Thoracic aorta (tissue), 2 donors: Measurements from ENCODE around the gene UBE2Q1. TPM values are rescaled to one million over a fixed set of nuclear protein-coding genes. Genes with fewer than 3 reads are reported as not detected.

Experiments used
- ATAC-seq: fragments of 150-250 bp; one replicate; pipeline ENCODE4 v1.8.0; 2017; ENCODE audit warnings: low read depth; ENCODE audit not compliant: insufficient number of reproducible peaks, low FRiP score
- DNase-seq: peaks from one replicate; pipeline ENCODE4 v3.0.0-alpha.2; 2020; ENCODE audit warnings: low spot score
- H3K27ac ChIP-seq, 2 donors: fragments of 200-600 bp; sonication (generic); 1 replicate in 1 of 2; 2 replicates in 1 of 2; pipeline ENCODE4 v1.5.1; 2016; ENCODE audit warnings: mild to moderate bottlenecking in 2 of 2, moderate library complexity in 2 of 2
- H3K27me3 ChIP-seq: fragments of 200-600 bp; sonication (generic); replicated peaks from 2 replicates; pipeline ENCODE4 v1.6.0; 2016; ENCODE audit warnings: mild to moderate bottlenecking; ENCODE audit not compliant: insufficient read depth
- H3K36me3 ChIP-seq: fragments of 200-600 bp; sonication (generic); one replicate; pipeline ENCODE4 v1.5.1; 2016
- H3K4me1 ChIP-seq, 2 donors: fragments of 200-600 bp; sonication (generic); 1 replicate in 1 of 2; 2 replicates in 1 of 2; pipeline versions ENCODE4 v1.5.1 to v1.6.0; 2016; ENCODE audit warnings: low read depth in 2 of 2, mild to moderate bottlenecking in 1 of 2; ENCODE audit not compliant: control insufficient read depth in 1 of 2
- H3K4me3 ChIP-seq: fragments of 200-600 bp; sonication (generic); 2 replicates; pipeline ENCODE4 v1.5.1; 2016; ENCODE audit warnings: mild to moderate bottlenecking
- H3K9me3 ChIP-seq: fragments of 200-600 bp; sonication (generic); 2 replicates; pipeline ENCODE4 v1.5.1; 2016
- total RNA-seq, 2 donors: library from RNA; depleted of rRNA; stranded (reverse); fragments of >200 nt; gene quantifications; one replicate each; pipeline versions ENCODE4 v1.1.0 to v1.2.3, GENCODE V29; 2016
- TF ChIP-seq, protein P1 (sequence below): fragments of 200-600 bp; sonication (generic); IDR thresholded peaks from one replicate; pipeline ENCODE4 v1.5.1; 2019; ENCODE audit warnings: antibody characterized with exemption

UBE2Q1 gene
- total RNA-seq, 2 donors from 2014 or later: 28.4 to 49.5 TPM

- Histone ChIP-seq H3K27me3 (no peaks in the 10 kb centered on the region), H3K27ac (no peak overlapping the region), H3K36me3 (peaks cover 87% of the 10 kb centered on the region), H3K4me3 (no peak overlapping the region), H3K9me3 (no peaks in the 10 kb centered on the region), H3K4me1 (no peaks in the 10 kb centered on the region)
- no peak for DNase-seq
- TF ChIP-seq, protein P1, sequence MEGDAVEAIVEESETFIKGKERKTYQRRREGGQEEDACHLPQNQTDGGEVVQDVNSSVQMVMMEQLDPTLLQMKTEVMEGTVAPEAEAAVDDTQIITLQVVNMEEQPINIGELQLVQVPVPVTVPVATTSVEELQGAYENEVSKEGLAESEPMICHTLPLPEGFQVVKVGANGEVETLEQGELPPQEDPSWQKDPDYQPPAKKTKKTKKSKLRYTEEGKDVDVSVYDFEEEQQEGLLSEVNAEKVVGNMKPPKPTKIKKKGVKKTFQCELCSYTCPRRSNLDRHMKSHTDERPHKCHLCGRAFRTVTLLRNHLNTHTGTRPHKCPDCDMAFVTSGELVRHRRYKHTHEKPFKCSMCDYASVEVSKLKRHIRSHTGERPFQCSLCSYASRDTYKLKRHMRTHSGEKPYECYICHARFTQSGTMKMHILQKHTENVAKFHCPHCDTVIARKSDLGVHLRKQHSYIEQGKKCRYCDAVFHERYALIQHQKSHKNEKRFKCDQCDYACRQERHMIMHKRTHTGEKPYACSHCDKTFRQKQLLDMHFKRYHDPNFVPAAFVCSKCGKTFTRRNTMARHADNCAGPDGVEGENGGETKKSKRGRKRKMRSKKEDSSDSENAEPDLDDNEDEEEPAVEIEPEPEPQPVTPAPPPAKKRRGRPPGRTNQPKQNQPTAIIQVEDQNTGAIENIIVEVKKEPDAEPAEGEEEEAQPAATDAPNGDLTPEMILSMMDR: no peak
- no peak for ATAC-seq
Observed at GRCh38 chr1:154591206-154591605, 32.7 kb upstream of the UBE2Q1 start.

GRCh38 chr1:154590756-154591155, 32.3 kb upstream of the UBE2Q1 start:
- Histone ChIP-seq H3K27me3 (no peaks in the 10 kb centered on the region), H3K9me3 (no peaks in the 10 kb centered on the region), H3K4me1 (no peaks in the 10 kb centered on the region), H3K36me3 (peaks cover 87% of the 10 kb centered on the region), H3K27ac (no peak overlapping the region), H3K4me3 (no peak overlapping the region)
- ATAC-seq: no peak
- TF ChIP-seq, protein P1: no peak
- DNase-seq: no peak

- H3K4me1 ChIP-seq: no peaks in the 10 kb centered on the region
- ATAC-seq: no peak
- H3K27me3 ChIP-seq: no peaks in the 10 kb centered on the region
- no peak for DNase-seq
- TF ChIP-seq, protein P1: no peak
- H3K4me3 ChIP-seq: no peak overlapping the region
- H3K9me3 ChIP-seq: no peaks in the 10 kb centered on the region
- no peak overlapping the region for H3K27ac ChIP-seq
- H3K36me3 ChIP-seq: peaks cover 90% of the 10 kb centered on the region
Observed at GRCh38 chr1:154589780-154590179, 31.3 kb upstream of the UBE2Q1 start.

DNA sequence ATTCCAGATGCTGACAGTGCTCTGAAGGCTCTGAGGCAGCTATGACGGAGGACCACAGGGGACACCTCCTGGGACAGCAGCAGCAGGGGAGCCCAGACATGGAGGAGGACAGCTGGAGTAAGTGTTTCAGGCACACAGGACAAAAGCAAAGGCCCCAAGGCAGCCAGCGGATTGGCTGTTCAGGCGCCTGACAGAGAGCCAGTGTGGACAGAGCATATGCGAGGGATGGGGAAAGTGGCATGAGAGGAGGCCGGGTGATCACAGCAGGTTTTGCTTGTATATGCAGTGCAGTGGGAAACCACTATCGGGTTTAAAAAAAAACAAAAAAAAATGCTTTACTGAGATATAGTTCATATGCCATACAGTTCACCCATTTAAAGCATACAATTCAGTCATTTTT, 28.2 kb upstream of the UBE2Q1 start:
- DNase-seq: no peak
- no peaks in the 10 kb centered on the region for H3K9me3 ChIP-seq
- no peak overlapping the region for H3K4me3 ChIP-seq
- H3K36me3 ChIP-seq: peaks cover 94% of the 10 kb centered on the region
- H3K4me1 ChIP-seq: no peaks in the 10 kb centered on the region
- no peaks in the 10 kb centered on the region for H3K27me3 ChIP-seq
- TF ChIP-seq, protein P1: no peak
- ATAC-seq: no peak
- no peak overlapping the region for H3K27ac ChIP-seq

- TF ChIP-seq, protein P1: no peak
- Histone ChIP-seq H3K4me1 (no peaks in the 10 kb centered on the region), H3K36me3 (peaks cover 94% of the 10 kb centered on the region), H3K4me3 (no peak overlapping the region), H3K27ac (no peak overlapping the region), H3K27me3 (no peaks in the 10 kb centered on the region), H3K9me3 (no peaks in the 10 kb centered on the region)
- DNase-seq (no peak), ATAC-seq (no peak)
Observed at GRCh38 chr1:154586231-154586630, 27.8 kb upstream of the UBE2Q1 start.
